NT2/D1 (cell line): ENCODE data around the gene OR51A7.
"Not testable (repeated sequence)": the region's sequence is repeated elsewhere in the genome, so short reads cannot be mapped to it uniquely, and the experiment has no call there.

Experiments
- DNase-seq: peaks from one replicate; pipeline ENCODE4 v3.0.0-alpha.2; 2011; ENCODE audit warnings: low read depth, low spot score
- H3K27me3 ChIP-seq: 2 replicates; pipeline ENCODE4 v1.6.0; 2011; ENCODE audit warnings: mild to moderate bottlenecking; ENCODE audit not compliant: insufficient read length, insufficient read depth
- H3K36me3 ChIP-seq: 2 replicates; pipeline ENCODE4 v1.6.1; 2011; ENCODE audit warnings: mild to moderate bottlenecking, low read length, mixed read lengths; ENCODE audit not compliant: insufficient read depth, insufficient read length
- H3K4me1 ChIP-seq: 2 replicates; pipeline ENCODE4 v1.5.1; 2011; ENCODE audit not compliant: insufficient read depth, insufficient read length
- H3K4me3 ChIP-seq: 2 replicates; pipeline ENCODE4 v1.5.1; 2011; ENCODE audit warnings: low read depth; ENCODE audit not compliant: insufficient read length
- H3K9ac ChIP-seq: 2 replicates; pipeline ENCODE4 v1.6.0; 2011; ENCODE audit warnings: low read depth; ENCODE audit not compliant: insufficient read length
- H3K9me3 ChIP-seq: 2 replicates; pipeline ENCODE4 v1.5.1; 2011; ENCODE audit warnings: mild to moderate bottlenecking, low read length; ENCODE audit not compliant: insufficient read depth
- SUZ12 ChIP-seq: IDR thresholded peaks from 2 replicates; pipeline ENCODE4 v1.6.1; 2011; ENCODE audit not compliant: insufficient read length, insufficient read depth; ENCODE audit errors: extremely low read depth
- YY1 ChIP-seq: IDR thresholded peaks from 2 replicates; pipeline ENCODE4 v1.6.1; 2011; ENCODE audit not compliant: insufficient read length, insufficient read depth
- ZNF274 ChIP-seq: IDR thresholded peaks from 2 replicates; pipeline ENCODE4 v1.6.1; 2011; ENCODE audit warnings: mild to moderate bottlenecking, low read depth, low read length

The OR51A7 gene

DNA sequence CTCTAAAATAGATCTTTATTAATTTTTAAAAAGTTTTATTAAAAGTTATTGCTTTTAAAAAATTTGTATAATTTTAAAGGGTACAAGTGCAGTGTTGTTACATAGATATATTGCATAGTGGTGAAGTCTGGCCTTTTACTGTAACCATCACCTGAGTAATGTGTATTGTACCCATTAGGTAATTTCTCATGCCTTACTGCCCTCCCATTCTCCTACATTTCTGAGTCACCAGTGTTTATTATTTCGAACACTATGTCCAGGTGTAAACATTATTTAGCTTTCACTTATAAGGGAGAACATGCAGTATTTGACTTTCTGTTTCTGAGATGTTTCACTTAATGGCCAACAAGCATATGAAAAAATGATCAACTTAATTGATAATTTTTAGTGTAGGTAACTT lies 18.2 kb downstream of the OR51A7 start:
- Histone ChIP-seq H3K9me3 (no peaks in the 10 kb centered on the region), H3K36me3 (no peaks in the 10 kb centered on the region), H3K9ac (no peak overlapping the region), H3K4me3 (no peak overlapping the region), H3K4me1 (no peaks in the 10 kb centered on the region), H3K27me3 (no peaks in the 10 kb centered on the region)
- TF ChIP-seq ZNF274 (no peak), SUZ12 (no peak), YY1 (no peak)
- DNase-seq, result no peak

DNA sequence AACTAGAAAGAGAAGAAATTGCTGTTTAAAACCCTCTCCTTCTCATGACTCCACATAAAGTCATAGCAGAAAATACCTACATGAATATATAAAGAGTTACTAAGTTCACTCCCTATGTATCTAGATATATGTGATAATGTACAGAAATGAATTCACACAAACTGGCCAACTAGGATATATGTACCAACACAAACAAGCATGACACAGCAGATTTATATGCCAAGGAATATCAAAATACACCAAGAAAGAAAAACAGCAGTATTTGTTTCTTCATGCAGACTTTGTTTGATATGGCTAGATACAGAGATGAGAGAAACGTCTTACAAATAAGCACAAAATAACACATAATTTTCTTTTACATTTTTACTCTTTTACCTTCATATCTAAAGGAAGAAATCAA lies 18.7 kb downstream of the OR51A7 start:
- Histone ChIP-seq H3K4me1 (no peaks in the 10 kb centered on the region), H3K36me3 (no peaks in the 10 kb centered on the region), H3K9ac (no peak overlapping the region), H3K9me3 (no peaks in the 10 kb centered on the region), H3K27me3 (no peaks in the 10 kb centered on the region), H3K4me3 (no peak overlapping the region)
- no peak for DNase-seq
- TF ChIP-seq ZNF274 (no peak), YY1 (no peak), SUZ12 (no peak)

GRCh38 chr11:4924239-4924638 lies 20.7 kb downstream of the OR51A7 start, which contains the start of gene OR51G1:
OR51G1 (minus strand) TSS chr11:4924339; CDS start chr11:4924339, 0 bp downstream.
- no peaks in the 10 kb centered on the region for H3K4me1 ChIP-seq
- H3K36me3 ChIP-seq, result no peaks in the 10 kb centered on the region
- H3K4me3 ChIP-seq, result no peak within 1 kb of the TSS
- no peaks in the 10 kb centered on the region for H3K27me3 ChIP-seq
- DNase-seq, result no peak
- TF ChIP-seq YY1 (no peak), ZNF274 (no peak), SUZ12 (no peak)
- H3K9me3 ChIP-seq, result no peaks in the 10 kb centered on the region
- no peak within 1 kb of the TSS for H3K9ac ChIP-seq

DNA sequence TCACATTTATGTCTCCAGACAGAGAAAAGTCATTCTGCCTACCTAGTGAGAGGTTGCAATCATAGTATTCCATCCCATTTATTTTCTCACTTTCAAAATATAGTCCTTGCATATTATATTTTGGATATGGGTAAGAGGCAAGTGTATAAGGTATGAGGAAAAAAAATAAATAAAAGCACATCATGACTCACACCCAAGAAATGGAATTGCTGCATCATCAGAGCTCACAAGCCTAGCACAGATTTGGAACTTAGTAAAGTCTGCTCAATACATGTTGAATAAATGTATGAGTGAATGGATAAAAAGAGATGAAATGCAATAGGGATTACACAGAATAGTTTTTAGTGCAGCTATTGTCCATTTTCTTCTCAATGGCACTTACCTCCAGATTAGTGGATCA lies 23.0 kb downstream of the OR51A7 start:
- Histone ChIP-seq H3K9me3 (no peaks in the 10 kb centered on the region), H3K4me1 (no peaks in the 10 kb centered on the region), H3K9ac (no peak overlapping the region), H3K27me3 (no peaks in the 10 kb centered on the region), H3K36me3 (no peaks in the 10 kb centered on the region), H3K4me3 (no peak overlapping the region)
- TF ChIP-seq SUZ12 (no peak), ZNF274 (no peak), YY1 (no peak)
- no peak for DNase-seq

- Histone ChIP-seq H3K4me3 (no peak overlapping the region), H3K9me3 (no peaks in the 10 kb centered on the region), H3K27me3 (no peaks in the 10 kb centered on the region), H3K9ac (no peak overlapping the region), H3K36me3 (no peaks in the 10 kb centered on the region), H3K4me1 (no peaks in the 10 kb centered on the region)
- DNase-seq, result no peak
- TF ChIP-seq YY1 (no peak), ZNF274 (no peak), SUZ12 (no peak)
Measured at GRCh38 chr11:4932751-4933150, 29.2 kb downstream of the OR51A7 start.

DNA sequence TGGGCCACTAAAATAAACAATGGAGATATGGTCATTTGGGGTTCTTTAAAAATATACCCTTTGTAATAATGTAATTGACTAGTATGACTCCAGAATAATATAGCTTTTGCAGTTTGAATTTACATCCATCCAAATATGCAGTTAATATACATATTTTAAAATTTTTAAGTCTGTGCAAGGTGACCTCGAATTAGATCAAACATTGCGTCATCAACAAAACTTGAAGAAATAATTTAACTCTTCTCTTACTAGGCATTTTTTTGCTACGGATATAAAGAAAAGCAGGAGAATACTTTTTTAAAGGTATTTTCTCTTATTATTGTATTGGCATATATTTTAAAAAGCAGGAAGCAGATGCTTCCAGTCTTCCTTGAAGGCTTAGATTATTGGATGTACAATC lies 33.2 kb downstream of the OR51A7 start:
- H3K36me3 ChIP-seq, result no peaks in the 10 kb centered on the region
- no peak overlapping the region for H3K9ac ChIP-seq
- no peak for DNase-seq
- H3K4me1 ChIP-seq, result no peaks in the 10 kb centered on the region
- H3K9me3 ChIP-seq, result no peaks in the 10 kb centered on the region
- TF ChIP-seq SUZ12, result no peak
- no peak for TF ChIP-seq ZNF274
- TF ChIP-seq YY1, result no peak
- no peaks in the 10 kb centered on the region for H3K27me3 ChIP-seq
- no peak overlapping the region for H3K4me3 ChIP-seq

GRCh38 chr11:4947505-4947904 lies 43.9 kb downstream of the OR51A7 start, which contains the start of gene OR51A4:
OR51A4 (minus strand) TSS chr11:4947605; CDS start chr11:4947100, 505 bp downstream.
- no peaks in the 10 kb centered on the region for H3K9me3 ChIP-seq
- H3K9ac ChIP-seq, result no peak within 1 kb of the TSS
- no peak within 1 kb of the TSS for H3K4me3 ChIP-seq
- no peak for DNase-seq
- TF ChIP-seq SUZ12 (no peak), ZNF274 (no peak)
- H3K27me3 ChIP-seq, result no peaks in the 10 kb centered on the region
- H3K4me1 ChIP-seq, result no peaks in the 10 kb centered on the region
- H3K36me3 ChIP-seq, result no peaks in the 10 kb centered on the region

DNA sequence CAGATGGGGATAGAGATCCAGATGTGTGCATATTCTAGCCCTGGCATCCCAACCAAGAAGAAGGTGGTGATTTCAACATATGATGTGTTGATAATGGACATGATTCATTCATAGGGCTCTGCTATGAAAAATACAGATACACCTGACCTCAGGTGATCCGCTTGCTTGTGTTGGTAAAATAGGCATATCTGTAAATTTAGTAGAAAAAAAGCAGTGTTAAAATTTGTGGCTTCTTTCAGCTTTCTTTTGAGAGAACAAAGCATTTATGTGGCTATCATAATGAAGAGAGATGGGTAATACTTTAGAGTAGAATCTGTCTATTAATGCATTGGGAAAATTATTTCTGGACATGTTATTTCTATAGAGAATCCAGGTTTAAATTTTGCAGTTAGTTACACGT lies 52.0 kb downstream of the OR51A7 start, which contains the start of gene OR51A2:
Gene OR51A2, minus strand, starts transcription at position 101 of the 400 bp plus-strand sequence. Its CDS starts 0 bp downstream, at position 101.
- not testable (repeated sequence) for H3K27me3 ChIP-seq, H3K9ac ChIP-seq, H3K4me1 ChIP-seq, H3K9me3 ChIP-seq, DNase-seq, H3K36me3 ChIP-seq, H3K4me3 ChIP-seq
